Kidney epithelial cell (primary cell): ENCODE data around the gene RNF227. TPM values are rescaled to one million over a fixed set of nuclear protein-coding genes. Genes with fewer than 3 reads are reported as not detected.
"Not testable (repeated sequence)": the region's sequence is repeated elsewhere in the genome, so short reads cannot be mapped to it uniquely, and the experiment has no call there.

Source experiments
- DNase-seq: peaks from one replicate; pipeline ENCODE4 v3.0.0-alpha.2; 2010; ENCODE audit warnings: low read depth
- H3K27me3 ChIP-seq: 2 replicates; pipeline ENCODE4 v1.6.0; 2011; ENCODE audit warnings: low read length; ENCODE audit not compliant: control insufficient read depth, insufficient read depth
- H3K36me3 ChIP-seq: 2 replicates; pipeline ENCODE4 v1.5.1; 2011; ENCODE audit warnings: low read length; ENCODE audit not compliant: control insufficient read depth, insufficient read depth
- H3K4me3 ChIP-seq: 2 replicates; pipeline ENCODE4 v1.5.1; 2011; ENCODE audit warnings: low read depth, mild to moderate bottlenecking, control low read depth, low read length
- total RNA-seq: library from RNA; depleted of rRNA; stranded (reverse); fragments of >200 nt; gene quantifications from 2 replicates; pipeline ENCODE4 v1.2.3, GENCODE V29; 2015
- TF ChIP-seq, protein P1 (sequence below): IDR thresholded peaks from 2 replicates; pipeline ENCODE4 v1.5.1; 2011; ENCODE audit warnings: mild to moderate bottlenecking, moderate library complexity, low read length, control low read depth, inconsistent platforms; ENCODE audit not compliant: insufficient read depth, poor library complexity, severe bottlenecking

RNF227 gene
- total RNA-seq, 1 donor from 2014 or later: 1.5 TPM

DNA sequence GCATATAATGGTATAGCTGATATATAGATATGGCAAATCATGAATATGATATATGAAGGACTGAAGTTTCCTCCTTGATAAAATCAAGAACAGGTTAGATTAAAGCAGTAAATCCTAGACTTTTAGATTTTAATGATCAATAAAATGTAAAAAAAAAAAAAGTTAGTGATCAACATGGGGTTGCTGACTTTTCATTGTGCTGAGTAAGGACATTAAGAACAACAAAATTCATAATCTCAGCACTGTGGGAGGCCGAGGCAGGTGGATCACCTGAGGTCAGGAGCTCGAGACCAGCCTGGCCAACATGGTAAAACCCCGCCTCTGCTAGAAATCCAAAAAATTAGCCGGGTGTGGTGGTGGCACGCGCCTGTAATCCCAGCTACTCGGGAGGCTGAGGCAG is 37.9 kb downstream of the RNF227 start:
- Histone ChIP-seq H3K27me3 (no peaks in the 10 kb centered on the region), H3K4me3 (no peak overlapping the region), H3K36me3 (peaks cover 1% of the 10 kb centered on the region)
- TF ChIP-seq, protein P1, sequence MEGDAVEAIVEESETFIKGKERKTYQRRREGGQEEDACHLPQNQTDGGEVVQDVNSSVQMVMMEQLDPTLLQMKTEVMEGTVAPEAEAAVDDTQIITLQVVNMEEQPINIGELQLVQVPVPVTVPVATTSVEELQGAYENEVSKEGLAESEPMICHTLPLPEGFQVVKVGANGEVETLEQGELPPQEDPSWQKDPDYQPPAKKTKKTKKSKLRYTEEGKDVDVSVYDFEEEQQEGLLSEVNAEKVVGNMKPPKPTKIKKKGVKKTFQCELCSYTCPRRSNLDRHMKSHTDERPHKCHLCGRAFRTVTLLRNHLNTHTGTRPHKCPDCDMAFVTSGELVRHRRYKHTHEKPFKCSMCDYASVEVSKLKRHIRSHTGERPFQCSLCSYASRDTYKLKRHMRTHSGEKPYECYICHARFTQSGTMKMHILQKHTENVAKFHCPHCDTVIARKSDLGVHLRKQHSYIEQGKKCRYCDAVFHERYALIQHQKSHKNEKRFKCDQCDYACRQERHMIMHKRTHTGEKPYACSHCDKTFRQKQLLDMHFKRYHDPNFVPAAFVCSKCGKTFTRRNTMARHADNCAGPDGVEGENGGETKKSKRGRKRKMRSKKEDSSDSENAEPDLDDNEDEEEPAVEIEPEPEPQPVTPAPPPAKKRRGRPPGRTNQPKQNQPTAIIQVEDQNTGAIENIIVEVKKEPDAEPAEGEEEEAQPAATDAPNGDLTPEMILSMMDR: no peak
- DNase-seq: no peak

DNA sequence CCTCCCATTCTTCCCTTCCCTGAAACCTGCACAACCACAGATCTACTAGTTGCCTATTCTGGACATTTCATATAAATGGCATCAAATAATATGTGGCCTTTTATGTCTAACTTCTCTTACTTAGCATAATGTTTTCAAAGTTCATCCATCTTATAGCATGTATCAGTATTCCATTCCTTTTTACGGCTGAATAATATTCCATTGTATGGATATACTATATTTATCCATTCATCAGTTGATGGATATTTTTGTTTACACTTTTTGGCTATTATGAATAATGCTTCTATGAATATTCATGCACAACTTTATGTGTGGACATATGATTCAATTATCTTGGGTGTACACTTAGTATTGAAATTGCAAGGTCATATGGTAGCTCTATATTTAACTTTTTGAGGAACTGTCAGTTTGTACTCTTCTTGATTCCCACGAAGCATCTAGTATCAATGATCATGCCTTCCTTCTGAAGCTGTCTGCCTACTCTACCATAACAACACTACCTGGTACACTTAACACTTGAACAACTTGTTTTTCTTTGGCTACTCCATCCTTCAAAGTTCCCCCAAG is 40.2 kb downstream of the RNF227 start:
- H3K4me3 ChIP-seq: no peak overlapping the region
- no peaks in the 10 kb centered on the region for H3K27me3 ChIP-seq
- DNase-seq: no peak
- TF ChIP-seq, protein P1: no peak
- H3K36me3 ChIP-seq: peaks cover 1% of the 10 kb centered on the region

DNA sequence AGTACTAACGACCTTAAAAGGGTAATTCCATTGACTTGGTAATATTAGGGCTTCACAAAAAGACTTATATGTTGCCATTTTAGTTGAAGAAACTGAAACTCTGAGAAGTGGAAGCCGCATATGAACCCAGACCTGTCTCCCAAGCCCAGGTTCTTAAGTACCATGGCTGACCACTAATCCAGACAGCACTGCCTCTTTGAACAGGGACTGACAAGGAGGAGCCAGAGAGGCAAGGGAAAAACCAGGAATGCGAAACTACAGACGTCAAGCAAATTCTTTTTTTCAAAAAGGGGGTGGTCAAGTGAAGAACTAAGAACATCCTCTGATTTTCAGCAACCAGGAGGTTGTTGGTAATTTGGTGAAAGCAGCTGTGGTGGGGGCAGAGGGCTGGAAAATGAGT is 43.0 kb downstream of the RNF227 start:
- H3K27me3 ChIP-seq: no peaks in the 10 kb centered on the region

DNA sequence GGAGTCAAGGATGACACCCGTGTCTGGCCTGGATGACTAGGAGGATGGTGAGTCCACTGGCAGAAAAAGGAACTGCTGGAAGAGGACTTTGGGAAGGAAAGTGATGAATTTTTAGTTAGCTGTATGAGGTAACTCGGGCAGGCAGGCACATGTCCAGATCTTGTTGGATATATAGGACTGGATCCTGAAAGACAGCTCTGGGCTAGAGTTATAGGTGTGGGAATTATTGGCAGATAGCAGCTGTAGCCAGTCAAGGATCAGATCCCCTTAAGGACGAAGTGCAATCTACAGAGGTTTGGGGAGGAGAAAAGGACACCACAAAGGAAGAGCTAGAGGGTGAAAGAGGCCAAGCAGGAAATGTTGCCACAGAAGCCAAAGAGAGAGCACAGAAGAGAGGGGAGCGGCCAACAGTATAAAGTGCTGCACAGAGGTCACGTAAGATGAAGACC is 48.2 kb downstream of the RNF227 start:
- no peaks in the 10 kb centered on the region for H3K27me3 ChIP-seq
- TF ChIP-seq, protein P1: no peak
- no peaks in the 10 kb centered on the region for H3K36me3 ChIP-seq
- no peak overlapping the region for H3K4me3 ChIP-seq
- DNase-seq: no peak

More for the DNA sequence above, 43.0 kb downstream of the RNF227 start:
- no peak for DNase-seq
- TF ChIP-seq, protein P1: no peak
- Histone ChIP-seq H3K36me3 (peaks cover 1% of the 10 kb centered on the region), H3K4me3 (no peak overlapping the region)

DNA sequence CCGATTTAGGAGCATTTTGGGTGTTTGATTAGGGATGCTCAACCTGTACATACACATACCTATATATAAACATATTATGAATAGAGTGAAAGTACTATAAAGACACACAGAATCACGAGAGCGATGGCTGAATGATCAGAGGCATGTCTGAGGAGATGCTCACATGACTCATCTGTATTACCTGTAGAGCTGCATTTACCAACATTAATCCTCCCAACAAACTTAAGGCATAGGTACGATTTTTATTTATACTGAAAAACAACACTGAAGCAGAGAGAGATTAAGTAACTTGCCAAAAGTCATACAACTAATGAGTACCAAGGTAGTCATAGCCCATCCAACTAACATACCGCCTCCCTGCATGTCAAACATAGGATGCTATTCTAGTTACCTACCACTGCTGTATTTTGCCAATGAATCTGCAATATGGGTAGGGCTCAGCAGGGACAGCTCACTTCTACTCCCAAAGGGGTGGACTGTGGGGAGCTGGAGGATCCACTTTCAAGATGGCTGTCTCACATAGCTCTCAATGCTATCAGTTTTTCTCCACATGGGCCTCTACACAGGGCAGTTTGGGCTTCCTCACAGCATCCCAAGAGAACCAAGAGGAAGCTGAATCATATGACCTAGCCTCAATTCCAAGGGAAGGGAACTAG is 51.0 kb downstream of the RNF227 start:
- no peaks in the 10 kb centered on the region for H3K27me3 ChIP-seq
- TF ChIP-seq, protein P1: no peak
- H3K4me3 ChIP-seq: no peak overlapping the region
- H3K36me3 ChIP-seq: no peaks in the 10 kb centered on the region
- no peak for DNase-seq

DNA sequence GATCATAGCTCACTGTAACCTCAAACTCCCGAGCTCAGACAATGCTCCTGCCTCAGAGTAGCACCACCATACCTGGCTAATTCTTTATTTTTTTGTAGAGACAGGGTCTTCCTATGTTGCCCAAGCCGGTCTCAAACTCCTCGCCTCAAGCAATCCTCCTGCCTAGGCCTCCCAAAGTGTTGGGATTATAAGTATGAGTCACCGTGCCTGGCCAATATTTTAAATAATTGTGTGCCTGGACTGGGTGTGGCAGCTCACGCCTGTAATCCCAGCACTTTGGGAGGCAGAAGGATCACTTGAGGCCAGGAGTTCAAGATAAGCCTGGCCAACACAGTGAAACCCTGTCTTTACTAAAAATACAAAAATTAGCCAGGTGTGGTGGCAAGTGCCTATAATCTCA is 51.7 kb downstream of the RNF227 start:
- H3K27me3 ChIP-seq, DNase-seq, H3K36me3 ChIP-seq, H3K4me3 ChIP-seq: not testable (repeated sequence)

Other genes starting within 250 kb of the RNF227 start
- gene TP53, start 228.8 kb downstream of the RNF227 start, total RNA-seq: 154 and 168 TPM in 2 replicates
- gene WRAP53, start 227.8 kb downstream of the RNF227 start, total RNA-seq: 13.3 and 14.9 TPM in 2 replicates
- 4.7 and 5.5 TPM in 2 replicates for gene EFNB3, start 211.1 kb downstream of the RNF227 start, total RNA-seq
- gene DNAH2, start 198.5 kb downstream of the RNF227 start, total RNA-seq: 0.04 TPM in 1 of 2 replicates, not detected in the other
- gene KDM6B, start 82.1 kb downstream of the RNF227 start, total RNA-seq: 15.6 and 20.4 TPM in 2 replicates
- 3.5 and 4.3 TPM in 2 replicates for gene TMEM88, start 61.2 kb downstream of the RNF227 start, total RNA-seq
- gene NAA38, start 58.7 kb downstream of the RNF227 start, total RNA-seq: 50.5 and 51.0 TPM in 2 replicates
- 5.3 and 7.4 TPM in 2 replicates for gene CYB5D1, start 58.3 kb downstream of the RNF227 start, total RNA-seq
- 36.2 and 42.4 TPM in 2 replicates for gene CHD3, start 27.5 kb downstream of the RNF227 start, total RNA-seq
- 0.29 and 0.62 TPM in 2 replicates for gene KCNAB3, start 13.6 kb upstream of the RNF227 start, total RNA-seq
- 45.5 and 51.6 TPM in 2 replicates for gene TRAPPC1, start 15.7 kb upstream of the RNF227 start, total RNA-seq
- 19.2 and 20.1 TPM in 2 replicates for gene CNTROB, start 15.9 kb upstream of the RNF227 start, total RNA-seq
- 0.07 TPM in 1 of 2 replicates, not detected in the other for gene GUCY2D, start 86.3 kb upstream of the RNF227 start, total RNA-seq
- 0.29 TPM in 1 of 2 replicates, not detected in the other for gene ALOX15B, start 122.8 kb upstream of the RNF227 start, total RNA-seq
- gene ALOX12B, start 171.4 kb upstream of the RNF227 start, total RNA-seq: 0.08 and 1.2 TPM in 2 replicates
- gene ALOXE3, start 202.2 kb upstream of the RNF227 start, total RNA-seq: 0.75 and 2.5 TPM in 2 replicates
- gene HES7, start 207.8 kb upstream of the RNF227 start, total RNA-seq: 1.8 TPM in 1 of 2 replicates, not detected in the other
- gene PER1, start 236.1 kb upstream of the RNF227 start, total RNA-seq: 11.0 and 19.4 TPM in 2 replicates
- 7.0 and 8.0 TPM in 2 replicates for gene VAMP2, start 246.7 kb upstream of the RNF227 start, total RNA-seq